HepG2 (cell line): ENCODE data around the gene SLC50A1. TPM values are rescaled to one million over a fixed set of nuclear protein-coding genes. Genes with fewer than 3 reads are reported as not detected.

Experiments used
- ATF2 ChIP-seq: sonication (generic); formaldehyde crosslinking; IDR thresholded peaks from 2 replicates; pipeline ENCODE4 v1.4.0; 2020; ENCODE audit warnings: missing genetic modification reagents
- FIP1L1 ChIP-seq: fragments of 200-400 bp; formaldehyde crosslinking; IDR thresholded peaks from 2 replicates; pipeline ENCODE4 v1.6.1; 2018; ENCODE audit warnings: low read depth, mild to moderate bottlenecking, low read length, moderate library complexity, borderline replicate concordance; ENCODE audit not compliant: insufficient read depth
- HIVEP1 ChIP-seq: sonication (generic); formaldehyde crosslinking; IDR thresholded peaks from 2 replicates; pipeline ENCODE4 v1.4.0; 2020; ENCODE audit warnings: mild to moderate bottlenecking, missing genetic modification reagents
- MED8 ChIP-seq: sonication (generic); formaldehyde crosslinking; IDR thresholded peaks from 2 replicates; pipeline ENCODE4 v1.8.1; 2023; ENCODE audit warnings: mild to moderate bottlenecking, missing genetic modification reagents; ENCODE audit not compliant: insufficient replicate concordance
- MXD4 ChIP-seq: IDR thresholded peaks from 2 replicates; pipeline ENCODE4 v1.6.1; 2016; ENCODE audit warnings: mild to moderate bottlenecking, missing biosample characterization, missing genetic modification reagents
- MYC ChIP-seq: sonication (generic); formaldehyde crosslinking; IDR thresholded peaks from 2 replicates; pipeline ENCODE4 v1.9.0; 2021; ENCODE audit warnings: missing genetic modification reagents, borderline replicate concordance
- RAD51 ChIP-seq: fragments of 450-650 bp; IDR thresholded peaks from 2 replicates; pipeline ENCODE4 v1.6.1; 2016; ENCODE audit warnings: borderline replicate concordance
- RBFOX2 ChIP-seq: fragments of 200-400 bp; formaldehyde crosslinking; IDR thresholded peaks from 2 replicates; pipeline ENCODE4 v1.6.1; 2017; ENCODE audit warnings: low read depth, mild to moderate bottlenecking, low read length
- SAP130 ChIP-seq: IDR thresholded peaks from 2 replicates; pipeline ENCODE4 v1.6.1; 2016; ENCODE audit warnings: low read depth
- SKI ChIP-seq: fragments of 450-650 bp; IDR thresholded peaks from one replicate; pipeline ENCODE4 v1.6.1; 2018; ENCODE audit warnings: mild to moderate bottlenecking; ENCODE audit not compliant: partially characterized antibody
- SPEN ChIP-seq: sonication (generic); formaldehyde crosslinking; IDR thresholded peaks from 2 replicates; pipeline ENCODE4 v1.5.1; 2020; ENCODE audit warnings: low read depth, mild to moderate bottlenecking, missing genetic modification reagents
- SRY ChIP-seq: sonication (generic); formaldehyde crosslinking; IDR thresholded peaks from 2 replicates; pipeline ENCODE4 v1.8.0; 2022; ENCODE audit warnings: mild to moderate bottlenecking, missing genetic modification reagents
- TBX2 ChIP-seq: sonication (generic); formaldehyde crosslinking; IDR thresholded peaks from 2 replicates; pipeline ENCODE4 v1.5.0; 2020; ENCODE audit warnings: missing genetic modification reagents, mild to moderate bottlenecking, borderline replicate concordance
- TEF ChIP-seq: sonication (generic); formaldehyde crosslinking; IDR thresholded peaks from 2 replicates; pipeline ENCODE4 v1.5.0; 2020; ENCODE audit warnings: missing genetic modification reagents
- TFDP2 ChIP-seq: sonication (generic); formaldehyde crosslinking; IDR thresholded peaks from 2 replicates; pipeline ENCODE4 v1.4.0; 2020; ENCODE audit warnings: missing genetic modification reagents
- TOE1 ChIP-seq: sonication (generic); formaldehyde crosslinking; IDR thresholded peaks from 2 replicates; pipeline ENCODE4 v1.4.0; 2020; ENCODE audit warnings: mild to moderate bottlenecking, missing genetic modification reagents
- XBP1 ChIP-seq: sonication (generic); formaldehyde crosslinking; IDR thresholded peaks from 2 replicates; pipeline ENCODE4 v1.5.0; 2020; ENCODE audit warnings: missing genetic modification reagents
- ZBTB21 ChIP-seq: sonication (generic); formaldehyde crosslinking; IDR thresholded peaks from 2 replicates; pipeline ENCODE4 v1.4.0; 2020; ENCODE audit warnings: missing genetic modification reagents
- ZBTB26 ChIP-seq: IDR thresholded peaks from 2 replicates; pipeline ENCODE4 v1.6.1; 2016; ENCODE audit warnings: missing compliant biosample characterization, missing genetic modification reagents, borderline replicate concordance
- ZFP41 ChIP-seq: sonication (generic); formaldehyde crosslinking; IDR thresholded peaks from 2 replicates; pipeline ENCODE4 v1.4.0; 2020; ENCODE audit warnings: mild to moderate bottlenecking, missing genetic modification reagents, borderline replicate concordance
- ZFP62 ChIP-seq: sonication (generic); formaldehyde crosslinking; IDR thresholded peaks from 2 replicates; pipeline ENCODE4 v1.4.0; 2020; ENCODE audit warnings: missing genetic modification reagents
- ZMAT5 ChIP-seq: sonication (generic); formaldehyde crosslinking; IDR thresholded peaks from 2 replicates; pipeline ENCODE4 v1.5.0; 2020; ENCODE audit warnings: mild to moderate bottlenecking, low read depth, missing genetic modification reagents, borderline replicate concordance
- ZNF12 ChIP-seq: sonication (generic); formaldehyde crosslinking; IDR thresholded peaks from 2 replicates; pipeline ENCODE4 v1.5.0; 2020; ENCODE audit warnings: missing genetic modification reagents
- ZNF3 ChIP-seq: IDR thresholded peaks from 2 replicates; pipeline ENCODE4 v1.7.0; 2017; ENCODE audit warnings: inconsistent platforms
- ZNF547 ChIP-seq: sonication (generic); formaldehyde crosslinking; IDR thresholded peaks from 2 replicates; pipeline ENCODE4 v1.5.1; 2020; ENCODE audit warnings: mild to moderate bottlenecking, missing genetic modification reagents
- ZSCAN20 ChIP-seq: sonication (generic); formaldehyde crosslinking; IDR thresholded peaks from 2 replicates; pipeline ENCODE4 v1.4.0; 2020; ENCODE audit warnings: missing genetic modification reagents, mild to moderate bottlenecking, borderline replicate concordance
- ZSCAN21 ChIP-seq: sonication (generic); formaldehyde crosslinking; IDR thresholded peaks from 2 replicates; pipeline ENCODE4 v1.8.0; 2022; ENCODE audit warnings: mild to moderate bottlenecking, missing genetic modification reagents, moderate library complexity, borderline replicate concordance
- polyA plus RNA-seq, 8 experiments: library from polyadenylated mRNA; depleted of rRNA in 3 of 8; stranded (reverse) in 7 of 8; unstranded in 1 of 8; fragments of >200 nt; fragmentation: Illumina TruSeq in 4 of 8; extraction: Trizol in 4 of 8; gene quantifications; 2 replicates each; pipeline versions ENCODE4 v1.2.1 to v1.2.3, GENCODE V29; 2011 to 2016; ENCODE audit warnings: low read depth in 4 of 8, missing spikeins in 1 of 8, mixed read lengths in 1 of 8; ENCODE audit not compliant: insufficient read depth in 1 of 8
- total RNA-seq, 5 experiments: library from RNA; depleted of rRNA; stranded (reverse); fragments of >200 nt; fragmentation: Illumina TruSeq; extraction: Trizol; gene quantifications; 2 replicates each; pipeline ENCODE4 v1.2.3, GENCODE V29; 2016; ENCODE audit warnings: low read depth in 1 of 5

Gene SLC50A1
- total and polyA plus RNA-seq, 2 of the 13 experiments (the other 11 are each of a cell fraction or from before 2014, with no cell fraction given): 22.5 to 46.8 TPM

- TF ChIP-seq ATF2: peak; percentile 58; the same call in 1 of the 2 replicates
- no peak; the same call in 1 of the 2 replicates for TF ChIP-seq ZBTB26
- no peak for TF ChIP-seq ZSCAN20 (CRISPR knock-in tag)
- peak; percentile 40; the same call in 1 of the 2 replicates for TF ChIP-seq SRY
- TF ChIP-seq TEF (CRISPR knock-in tag): no peak
- peak; percentile 94 for TF ChIP-seq SPEN (CRISPR knock-in tag)
- TF ChIP-seq MED8: peak; percentile 82
- peak; percentile 82; the same call in 1 of the 2 replicates for TF ChIP-seq ZSCAN21
- TF ChIP-seq ZNF3 (CRISPR knock-in tag): no peak
- no peak for TF ChIP-seq FIP1L1
- TF ChIP-seq ZBTB21 (CRISPR knock-in tag): no peak
- no peak for TF ChIP-seq RAD51
- TF ChIP-seq SAP130 (CRISPR knock-in tag): peak; percentile 97
- TF ChIP-seq TBX2 (CRISPR knock-in tag): peak; percentile 89
- TF ChIP-seq HIVEP1: peak; percentile 68; the same call in 1 of the 2 replicates
- TF ChIP-seq ZFP62 (CRISPR knock-in tag): no peak
- peak; percentile 62; the same call in 1 of the 2 replicates for TF ChIP-seq ZNF12 (CRISPR knock-in tag)
- TF ChIP-seq MYC (CRISPR knock-in tag): peak; percentile 77
- TF ChIP-seq RBFOX2: peak; percentile 83
- no peak for TF ChIP-seq TOE1
- TF ChIP-seq XBP1 (CRISPR knock-in tag): no peak
- no peak for TF ChIP-seq ZMAT5
- no peak for TF ChIP-seq MXD4 (CRISPR knock-in tag)
- TF ChIP-seq TFDP2 (CRISPR knock-in tag): peak; percentile 34; the same call in 1 of the 2 replicates
- peak; percentile 45 for TF ChIP-seq SKI
- TF ChIP-seq ZFP41 (CRISPR knock-in tag): no peak
- TF ChIP-seq ZNF547 (CRISPR knock-in tag): no peak; the same call in 1 of the 2 replicates
Measured at GRCh38 chr1:155128755-155129473, 6.7 kb upstream of the SLC50A1 start (continued).
